NT2/D1 (cell line): ENCODE data around the gene PRAMEF8.
"Not testable (repeated sequence)": the region's sequence is repeated elsewhere in the genome, so short reads cannot be mapped to it uniquely, and the experiment has no call there.

Experiments used
- SUZ12 ChIP-seq: IDR thresholded peaks from 2 replicates; pipeline ENCODE4 v1.6.1; 2011; ENCODE audit not compliant: insufficient read length, insufficient read depth; ENCODE audit errors: extremely low read depth
- YY1 ChIP-seq: IDR thresholded peaks from 2 replicates; pipeline ENCODE4 v1.6.1; 2011; ENCODE audit not compliant: insufficient read length, insufficient read depth

DNA sequence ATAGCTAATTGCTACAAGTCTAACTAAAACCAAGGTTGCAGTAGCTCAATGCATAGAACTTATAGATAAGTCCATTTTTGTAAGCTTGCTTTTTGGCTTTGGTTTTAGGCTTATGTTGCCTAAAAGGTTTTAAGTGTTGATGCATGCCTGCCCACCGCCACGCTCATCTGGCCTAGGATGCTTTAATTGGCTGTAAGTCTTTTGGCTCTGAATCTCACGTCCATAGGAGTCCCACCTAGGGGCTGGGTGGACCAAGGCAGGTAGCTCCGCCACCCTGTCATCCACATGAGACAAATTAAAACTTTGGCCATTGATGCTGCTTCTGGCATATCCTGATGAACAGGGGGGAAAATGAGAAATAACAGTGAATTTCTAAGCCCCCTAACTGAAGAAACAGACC is 47.4 kb downstream of the PRAMEF8 start:
- not testable (repeated sequence) for TF ChIP-seq SUZ12, YY1
